Large intestine (tissue), 3 donors: ENCODE results near the gene NOTCH2. TPM values are rescaled to one million over a fixed set of nuclear protein-coding genes. Genes with fewer than 3 reads are reported as not detected.

ENCODE experiments used
- DNase-seq, 2 donors: peaks; one replicate each; pipeline versions ENCODE4 v3.0.0 to v3.0.0-alpha.2; 2013
- H3K27ac ChIP-seq: one replicate; pipeline ENCODE4 v1.5.1; 2013; ENCODE audit warnings: low read length
- H3K27me3 ChIP-seq: 2 replicates; pipeline ENCODE4 v1.6.1; 2013; ENCODE audit warnings: low read length; ENCODE audit not compliant: control insufficient read depth, insufficient read depth
- H3K36me3 ChIP-seq: 2 replicates; pipeline ENCODE4 v1.6.1; 2013; ENCODE audit warnings: low read length; ENCODE audit not compliant: control insufficient read depth, insufficient read depth
- H3K4me1 ChIP-seq: one replicate; pipeline ENCODE4 v1.6.1; 2013; ENCODE audit warnings: low read length; ENCODE audit not compliant: control insufficient read depth, insufficient read depth
- H3K4me3 ChIP-seq: one replicate; pipeline ENCODE4 v1.5.1; 2013; ENCODE audit warnings: low read length
- H3K9me3 ChIP-seq: one replicate; pipeline ENCODE4 v1.6.1; 2013; ENCODE audit warnings: mild to moderate bottlenecking, low read depth, low read length, moderate library complexity; ENCODE audit not compliant: control insufficient read depth
- WGBS: methylation state at CpG from one replicate; pipeline ENCODE4 v1.1.5; 2013; ENCODE audit warnings: low lambda C conversion rate; ENCODE audit not compliant: insufficient coverage; 5-methylcytosine and 5-hydroxymethylcytosine counted together
- polyA plus RNA-seq: library from polyadenylated mRNA; unstranded; fragments of 120-200 nt; gene quantifications from one replicate; pipeline ENCODE4 v1.2.1, GENCODE V29; 2013

The NOTCH2 gene
- polyA plus RNA-seq, 1 donor = 22.6 TPM

DNA sequence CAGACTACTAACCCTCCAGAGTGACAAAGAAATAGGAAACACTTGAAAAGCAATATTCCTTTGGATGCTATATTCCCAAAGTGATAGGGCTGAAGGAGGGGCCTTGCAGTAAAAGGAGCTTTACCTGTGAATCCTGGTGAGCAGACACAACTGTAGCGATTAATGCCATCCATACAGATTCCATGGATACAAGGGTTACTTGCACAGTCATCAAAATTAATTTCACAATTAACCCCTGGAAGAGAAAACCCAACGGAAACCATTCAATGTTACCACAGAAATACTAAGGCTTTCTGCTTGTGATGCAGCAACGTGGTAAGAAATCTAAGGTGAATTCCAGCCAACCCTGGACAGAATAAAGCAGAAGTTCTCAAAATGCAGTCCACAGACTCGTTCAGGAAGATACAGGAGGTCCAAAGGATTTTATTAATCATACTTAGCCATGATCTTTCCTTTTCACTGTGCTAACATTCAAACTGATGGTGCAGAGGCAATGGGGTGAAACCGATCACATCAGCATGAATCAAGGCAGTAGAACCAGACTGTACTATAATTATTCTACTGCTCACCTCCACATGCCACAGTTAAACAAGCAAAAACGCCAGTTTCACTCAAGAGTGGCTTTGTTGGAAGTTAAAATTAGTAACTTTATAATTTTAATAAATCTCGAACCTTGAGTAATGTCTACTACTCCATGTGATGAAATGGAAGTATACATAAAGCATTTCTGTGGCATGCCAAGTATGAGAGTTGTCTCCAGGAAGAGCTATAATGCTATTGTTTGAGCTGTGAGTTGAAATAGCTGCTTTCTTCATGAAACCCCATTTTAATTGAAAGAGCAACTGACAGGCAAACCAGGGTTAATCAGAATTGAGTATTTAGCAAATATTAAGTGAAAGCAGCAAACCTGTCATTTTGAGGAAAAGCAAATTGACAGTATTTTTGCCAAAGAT, 109.9 kb downstream of the NOTCH2 start:
- no peak overlapping the region for H3K4me3 ChIP-seq
- no peak overlapping the region for H3K27ac ChIP-seq
- no peaks in the 10 kb centered on the region for H3K27me3 ChIP-seq
- no peaks in the 10 kb centered on the region for H3K4me1 ChIP-seq
- DNase-seq = no peak
- H3K36me3 ChIP-seq = peaks cover 24% of the 10 kb centered on the region
- H3K9me3 ChIP-seq = no peaks in the 10 kb centered on the region
- 100% methylated on average over 1 of the region's 7 CpGs for WGBS

DNA sequence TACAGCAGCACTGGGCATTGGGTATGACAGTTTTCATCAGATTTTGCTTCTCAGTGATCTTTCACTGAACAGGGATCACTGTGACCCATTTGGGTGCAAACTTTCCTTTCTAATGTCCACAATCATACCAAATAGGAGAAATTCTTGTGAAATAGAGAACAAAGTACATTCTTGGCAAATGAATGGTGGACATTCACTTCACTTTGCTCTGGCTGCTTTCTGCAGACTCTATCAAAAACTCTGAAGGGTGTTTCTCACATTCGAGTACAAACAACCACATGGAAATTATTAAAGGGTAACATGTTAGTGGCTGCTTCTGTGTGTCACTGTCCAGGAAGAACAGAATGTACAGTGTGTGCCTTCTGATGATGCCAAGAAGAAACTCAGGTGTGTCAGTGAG, 111.2 kb downstream of the NOTCH2 start:
- no peaks in the 10 kb centered on the region for H3K27me3 ChIP-seq
- peaks cover 27% of the 10 kb centered on the region for H3K36me3 ChIP-seq
- peak in 1 of 2 donors; percentile 10 for DNase-seq
- H3K27ac ChIP-seq = no peak overlapping the region
- no CpG with 5 or more reads among the region's 1 CpG for WGBS
- H3K4me3 ChIP-seq = no peak overlapping the region
- no peaks in the 10 kb centered on the region for H3K4me1 ChIP-seq
- no peaks in the 10 kb centered on the region for H3K9me3 ChIP-seq

GRCh38 chr1:119956306-119956705, 113.2 kb downstream of the NOTCH2 start:
- Histone ChIP-seq H3K4me1 (no peaks in the 10 kb centered on the region), H3K9me3 (no peaks in the 10 kb centered on the region), H3K4me3 (no peak overlapping the region), H3K27ac (no peak overlapping the region), H3K27me3 (no peaks in the 10 kb centered on the region), H3K36me3 (peaks cover 36% of the 10 kb centered on the region)
- 100% methylated on average over 2 of the region's 2 CpGs for WGBS
- DNase-seq = no peak

GRCh38 chr1:119954476-119955422, 114.7 kb downstream of the NOTCH2 start:
- 100% methylated on average over 1 of the region's 9 CpGs for WGBS
- no peak for DNase-seq
- Histone ChIP-seq H3K4me1 (no peaks in the 10 kb centered on the region), H3K9me3 (no peaks in the 10 kb centered on the region), H3K27me3 (no peaks in the 10 kb centered on the region), H3K36me3 (peaks cover 46% of the 10 kb centered on the region), H3K27ac (no peak overlapping the region), H3K4me3 (no peak overlapping the region)

- no peaks in the 10 kb centered on the region for H3K9me3 ChIP-seq
- no peak for DNase-seq
- H3K27ac ChIP-seq = no peak overlapping the region
- H3K4me3 ChIP-seq = no peak overlapping the region
- peaks cover 45% of the 10 kb centered on the region for H3K36me3 ChIP-seq
- 100% methylated on average over 1 of the region's 5 CpGs for WGBS
- H3K4me1 ChIP-seq = no peaks in the 10 kb centered on the region
- H3K27me3 ChIP-seq = no peaks in the 10 kb centered on the region
These were observed 116.0 kb downstream of the NOTCH2 start for GRCh38 chr1:119953266-119953998.

DNA sequence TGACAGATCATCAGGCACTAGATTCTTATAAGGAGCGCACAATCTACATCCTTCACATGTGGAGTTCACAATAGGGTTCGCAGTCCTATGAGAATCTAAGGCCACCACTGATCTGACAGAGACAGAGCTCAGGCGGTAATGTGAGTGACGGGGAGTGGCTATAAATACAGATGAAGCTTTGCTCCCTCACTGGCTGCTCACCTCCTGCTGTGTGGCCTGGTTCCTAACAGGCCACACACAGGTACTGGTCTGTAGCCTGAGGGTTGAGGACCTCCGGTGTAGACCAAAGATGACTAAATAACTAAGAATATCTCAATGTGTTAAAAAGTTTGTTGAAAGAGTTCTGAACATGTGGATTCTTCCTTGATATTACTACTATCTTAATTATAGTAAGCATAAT, 117.0 kb downstream of the NOTCH2 start:
- WGBS = no CpG with 5 or more reads among the region's 5 CpGs
- H3K9me3 ChIP-seq = no peaks in the 10 kb centered on the region
- no peak overlapping the region for H3K4me3 ChIP-seq
- no peaks in the 10 kb centered on the region for H3K4me1 ChIP-seq
- peaks cover 49% of the 10 kb centered on the region for H3K36me3 ChIP-seq
- H3K27ac ChIP-seq = no peak overlapping the region
- H3K27me3 ChIP-seq = no peaks in the 10 kb centered on the region
- DNase-seq = no peak

- 7% methylated on average over 3 of the region's 6 CpGs for WGBS
- DNase-seq = peak; percentile 51 to 60
- Histone ChIP-seq H3K9me3 (no peaks in the 10 kb centered on the region), H3K4me3 (no peak overlapping the region), H3K27ac (no peak overlapping the region), H3K36me3 (peaks cover 33% of the 10 kb centered on the region), H3K4me1 (no peaks in the 10 kb centered on the region), H3K27me3 (no peaks in the 10 kb centered on the region)
These were observed 120.9 kb downstream of the NOTCH2 start for GRCh38 chr1:119948342-119949214.

GRCh38 chr1:119947468-119947867, 122.0 kb downstream of the NOTCH2 start:
- H3K4me3 ChIP-seq = no peak overlapping the region

GRCh38 chr1:119946724-119947123, 122.7 kb downstream of the NOTCH2 start:
- Histone ChIP-seq H3K27me3 (no peaks in the 10 kb centered on the region), H3K4me1 (no peaks in the 10 kb centered on the region), H3K9me3 (no peaks in the 10 kb centered on the region), H3K27ac (no peak overlapping the region), H3K36me3 (peaks cover 21% of the 10 kb centered on the region), H3K4me3 (no peak overlapping the region)
- no peak for DNase-seq
- WGBS = 100% methylated on average over 1 of the region's 1 CpG

More at GRCh38 chr1:119947468-119947867, 122.0 kb downstream of the NOTCH2 start:
- DNase-seq = no peak
- H3K27ac ChIP-seq = no peak overlapping the region
- H3K9me3 ChIP-seq = no peaks in the 10 kb centered on the region
- WGBS = no CpG with 5 or more reads among the region's 3 CpGs
- no peaks in the 10 kb centered on the region for H3K4me1 ChIP-seq
- H3K27me3 ChIP-seq = no peaks in the 10 kb centered on the region
- H3K36me3 ChIP-seq = peaks cover 27% of the 10 kb centered on the region
